Neuronal stem cell (in vitro differentiated cells): Measurements from ENCODE around the gene NUP93.
A peak's percentile ranks its signal among the peaks of the same experiment; 100 is the strongest.

Source experiments
- DNase-seq: peaks from one replicate; pipeline ENCODE4 v3.0.0-alpha.2; 2013; ENCODE audit warnings: low spot score
- H2AFZ ChIP-seq: one replicate; pipeline ENCODE4 v1.6.1; 2013; ENCODE audit warnings: mild to moderate bottlenecking, low read length, inconsistent platforms
- H2AK5ac ChIP-seq: 2 replicates; pipeline ENCODE4 v1.6.1; 2013; ENCODE audit warnings: low read depth, mild to moderate bottlenecking, inconsistent platforms, low read length, moderate library complexity, mixed read lengths
- H2BK120ac ChIP-seq: 2 replicates; pipeline ENCODE4 v1.6.1; 2013; ENCODE audit warnings: low read depth, mild to moderate bottlenecking, inconsistent platforms, low read length, moderate library complexity, mixed read lengths
- H2BK12ac ChIP-seq: one replicate; pipeline ENCODE4 v1.6.1; 2013; ENCODE audit warnings: low read length, inconsistent platforms
- H2BK15ac ChIP-seq: 2 replicates; pipeline ENCODE4 v1.6.1; 2013; ENCODE audit warnings: mild to moderate bottlenecking, low read length, inconsistent platforms, mixed read lengths
- H2BK5ac ChIP-seq: one replicate; pipeline ENCODE4 v1.6.1; 2013; ENCODE audit warnings: inconsistent platforms, mild to moderate bottlenecking, low read length, moderate library complexity
- H3K14ac ChIP-seq: one replicate; pipeline ENCODE4 v1.6.1; 2013; ENCODE audit warnings: low read length, inconsistent platforms
- H3K18ac ChIP-seq: 2 replicates; pipeline ENCODE4 v1.6.1; 2013; ENCODE audit warnings: low read length, inconsistent platforms
- H3K23ac ChIP-seq: 2 replicates; pipeline ENCODE4 v1.6.1; 2013; ENCODE audit warnings: low read depth, mild to moderate bottlenecking, mixed read lengths, low read length, inconsistent platforms; ENCODE audit not compliant: poor library complexity
- H3K27ac ChIP-seq: replicated peaks from 3 replicates; pipeline ENCODE4 v1.5.1; 2013; ENCODE audit warnings: low read length, inconsistent platforms
- H3K27me3 ChIP-seq, 3 experiments: 2 replicates each; pipeline ENCODE4 v1.6.1; 2013; ENCODE audit warnings: low read length in 3 of 3, mild to moderate bottlenecking in 2 of 3, inconsistent platforms in 1 of 3, low read depth in 1 of 3, mixed read lengths in 1 of 3, moderate library complexity in 1 of 3; ENCODE audit not compliant: control insufficient read depth in 3 of 3, insufficient read depth in 3 of 3
- H3K36me3 ChIP-seq, 2 donors: replicated peaks in 1 of 2; 2 replicates each; pipeline ENCODE4 v1.6.1; 2013; ENCODE audit warnings: low read length in 2 of 2; ENCODE audit not compliant: control insufficient read depth in 2 of 2, insufficient read depth in 2 of 2
- H3K4ac ChIP-seq: 2 replicates; pipeline ENCODE4 v1.6.1; 2013; ENCODE audit warnings: inconsistent platforms, mild to moderate bottlenecking, low read length, moderate library complexity
- H3K4me1 ChIP-seq, 2 donors: 1 replicate in 1 of 2; 2 replicates in 1 of 2; pipeline ENCODE4 v1.6.1; 2013; ENCODE audit warnings: low read length in 2 of 2, low read depth in 1 of 2; ENCODE audit not compliant: control insufficient read depth in 2 of 2, insufficient read depth in 1 of 2
- H3K4me2 ChIP-seq: one replicate; pipeline ENCODE4 v1.6.1; 2013; ENCODE audit warnings: mild to moderate bottlenecking, low read length, inconsistent platforms; ENCODE audit not compliant: insufficient read depth, poor library complexity, severe bottlenecking
- H3K4me3 ChIP-seq, 2 donors: 2 replicates each; pipeline ENCODE4 v1.5.1; 2013; ENCODE audit warnings: low read length in 2 of 2, mild to moderate bottlenecking in 2 of 2, inconsistent platforms in 1 of 2, moderate library complexity in 1 of 2
- H3K79me1 ChIP-seq: one replicate; pipeline ENCODE4 v1.6.1; 2013; ENCODE audit warnings: low read depth, mild to moderate bottlenecking, inconsistent platforms, low read length, moderate library complexity
- H3K9ac ChIP-seq: one replicate; pipeline ENCODE4 v1.6.1; 2013; ENCODE audit warnings: mild to moderate bottlenecking, low read depth, low read length, inconsistent platforms; ENCODE audit not compliant: poor library complexity
- H3K9me3 ChIP-seq, 2 donors: replicated peaks in 1 of 2; 2 replicates each; pipeline versions ENCODE3 to v1.6.1; 2013; ENCODE audit warnings: low read length in 2 of 2, mild to moderate bottlenecking in 2 of 2, inconsistent platforms in 1 of 2, low read depth in 1 of 2, mixed read lengths in 1 of 2, moderate library complexity in 1 of 2; ENCODE audit not compliant: control insufficient read depth in 2 of 2, insufficient read depth in 1 of 2
- H4K8ac ChIP-seq: one replicate; pipeline ENCODE4 v1.6.1; 2013; ENCODE audit warnings: low read depth, mild to moderate bottlenecking, inconsistent platforms, low read length, moderate library complexity
- H4K91ac ChIP-seq: one replicate; pipeline ENCODE4 v1.6.1; 2013; ENCODE audit warnings: low read length, low read depth, mild to moderate bottlenecking, inconsistent platforms; ENCODE audit not compliant: poor library complexity
- WGBS, 2 donors: extraction: QIAGEN DNeasy Blood & Tissue Kit; methylation state at CpG; one replicate each; pipeline ENCODE4 v1.1.7; 2013; ENCODE audit warnings: missing lambda C conversion rate in 2 of 2, mixed read lengths in 1 of 2; ENCODE audit not compliant: insufficient read length in 2 of 2, insufficient replicate concordance in 1 of 2; ENCODE audit errors: extremely low coverage in 2 of 2; 5-methylcytosine and 5-hydroxymethylcytosine counted together

NUP93 gene

GRCh38 chr16:56885446-56886162, 155.7 kb downstream of the NUP93 start:
- H2BK5ac ChIP-seq, result no peak overlapping the region
- no peak overlapping the region for H2BK15ac ChIP-seq
- no peak overlapping the region for H3K14ac ChIP-seq
- H4K91ac ChIP-seq, result no peak overlapping the region
- no peak overlapping the region for H3K27ac ChIP-seq
- no peak overlapping the region for H3K23ac ChIP-seq
- peaks cover 6 to 15% of the 10 kb centered on the region in 2 donors for H3K9me3 ChIP-seq
- H3K18ac ChIP-seq, result no peak overlapping the region
- H3K4ac ChIP-seq, result no peak overlapping the region
- H4K8ac ChIP-seq, result no peak overlapping the region
- H3K4me2 ChIP-seq, result no peak overlapping the region
- no peak for DNase-seq
- WGBS, 2 donors, result no CpG with 5 or more reads among the region's 9 CpGs
- H3K4me3 ChIP-seq, result no peak overlapping the region
- no peaks in the 10 kb centered on the region for H3K36me3 ChIP-seq
- no peak overlapping the region for H2BK120ac ChIP-seq
- no peak overlapping the region for H2AK5ac ChIP-seq
- no peak overlapping the region for H2BK12ac ChIP-seq
- H3K27me3 ChIP-seq, result no peaks in the 10 kb centered on the region
- H3K79me1 ChIP-seq, result peaks cover 2% of the 10 kb centered on the region
- no peaks in the 10 kb centered on the region for H3K4me1 ChIP-seq
- no peak overlapping the region for H2AFZ ChIP-seq
- no peak overlapping the region for H3K9ac ChIP-seq

- Histone ChIP-seq H2BK15ac (peak overlapping the region; percentile 1), H2BK120ac (no peak overlapping the region), H3K4ac (no peak overlapping the region), H3K14ac (peak overlapping the region; percentile 8), H4K8ac (no peak overlapping the region), H3K36me3 (no peaks in the 10 kb centered on the region), H3K18ac (peak overlapping the region; percentile 71), H4K91ac (no peak overlapping the region), H3K9ac (no peak overlapping the region), H2BK5ac (no peak overlapping the region), H3K4me1 (no peaks in the 10 kb centered on the region), H3K27ac (no peak overlapping the region), H3K23ac (peak overlapping the region; percentile 20), H3K4me2 (no peak overlapping the region), H2AFZ (no peak overlapping the region), H3K79me1 (peaks cover 2% of the 10 kb centered on the region), H3K4me3 (no peak overlapping the region), H3K27me3 (no peaks in the 10 kb centered on the region), H3K9me3 (peaks cover 6 to 15% of the 10 kb centered on the region in 2 donors), H2AK5ac (peak overlapping the region; percentile 46), H2BK12ac (no peak overlapping the region)
- no peak for DNase-seq
- no CpG with 5 or more reads among the region's 12 CpGs for WGBS, 2 donors
These were observed 156.4 kb downstream of the NUP93 start for GRCh38 chr16:56886296-56886695.

GRCh38 chr16:56886826-56887225, 156.9 kb downstream of the NUP93 start:
- H2BK12ac ChIP-seq, result no peak overlapping the region
- DNase-seq, result no peak

GRCh38 chr16:56888806-56889205, 158.9 kb downstream of the NUP93 start:
- H4K8ac ChIP-seq, result no peak overlapping the region
- H3K9ac ChIP-seq, result no peak overlapping the region
- H2BK12ac ChIP-seq, result no peak overlapping the region
- H3K4me1 ChIP-seq, result no peaks in the 10 kb centered on the region
- H2AFZ ChIP-seq, result no peak overlapping the region
- H3K14ac ChIP-seq, result no peak overlapping the region
- DNase-seq, result no peak
- no peak overlapping the region for H3K27ac ChIP-seq
- no peak overlapping the region for H3K4me3 ChIP-seq
- H2AK5ac ChIP-seq, result no peak overlapping the region
- H2BK5ac ChIP-seq, result no peak overlapping the region
- peaks cover under 1% of the 10 kb centered on the region for H3K79me1 ChIP-seq
- no peak overlapping the region for H3K4me2 ChIP-seq
- H2BK15ac ChIP-seq, result no peak overlapping the region
- H3K23ac ChIP-seq, result no peak overlapping the region
- H3K36me3 ChIP-seq, result no peaks in the 10 kb centered on the region
- no CpG with 5 or more reads among the region's 7 CpGs for WGBS, 2 donors
- H3K4ac ChIP-seq, result no peak overlapping the region
- no peak overlapping the region for H4K91ac ChIP-seq
- H3K9me3 ChIP-seq, result peaks cover 6 to 15% of the 10 kb centered on the region in 2 donors
- no peaks in the 10 kb centered on the region for H3K27me3 ChIP-seq
- no peak overlapping the region for H3K18ac ChIP-seq
- H2BK120ac ChIP-seq, result no peak overlapping the region

More at GRCh38 chr16:56886826-56887225, 156.9 kb downstream of the NUP93 start:
- no peaks in the 10 kb centered on the region for H3K27me3 ChIP-seq
- H4K91ac ChIP-seq, result no peak overlapping the region
- H3K23ac ChIP-seq, result no peak overlapping the region
- no peaks in the 10 kb centered on the region for H3K4me1 ChIP-seq
- peaks cover 6 to 15% of the 10 kb centered on the region in 2 donors for H3K9me3 ChIP-seq
- H2BK5ac ChIP-seq, result no peak overlapping the region
- no peak overlapping the region for H2BK120ac ChIP-seq
- WGBS, 2 donors, result no CpG with 5 or more reads among the region's 9 CpGs
- H2AFZ ChIP-seq, result no peak overlapping the region
- H3K79me1 ChIP-seq, result peaks cover 2% of the 10 kb centered on the region
- H3K14ac ChIP-seq, result no peak overlapping the region
- no peak overlapping the region for H3K4ac ChIP-seq
- H2AK5ac ChIP-seq, result no peak overlapping the region
- no peak overlapping the region for H3K9ac ChIP-seq
- H4K8ac ChIP-seq, result no peak overlapping the region
- no peak overlapping the region for H3K27ac ChIP-seq
- no peak overlapping the region for H3K4me3 ChIP-seq
- H2BK15ac ChIP-seq, result no peak overlapping the region
- no peaks in the 10 kb centered on the region for H3K36me3 ChIP-seq
- H3K18ac ChIP-seq, result no peak overlapping the region
- no peak overlapping the region for H3K4me2 ChIP-seq
